Measurements from ENCODE around the gene CADM2. TPM values are rescaled to one million over a fixed set of nuclear protein-coding genes. Genes with fewer than 3 reads are reported as not detected.

The CADM2 gene
- total RNA-seq, 4 donors from 2014 or later, result 9.6 to 16.2 (median 11.5) TPM

DNA sequence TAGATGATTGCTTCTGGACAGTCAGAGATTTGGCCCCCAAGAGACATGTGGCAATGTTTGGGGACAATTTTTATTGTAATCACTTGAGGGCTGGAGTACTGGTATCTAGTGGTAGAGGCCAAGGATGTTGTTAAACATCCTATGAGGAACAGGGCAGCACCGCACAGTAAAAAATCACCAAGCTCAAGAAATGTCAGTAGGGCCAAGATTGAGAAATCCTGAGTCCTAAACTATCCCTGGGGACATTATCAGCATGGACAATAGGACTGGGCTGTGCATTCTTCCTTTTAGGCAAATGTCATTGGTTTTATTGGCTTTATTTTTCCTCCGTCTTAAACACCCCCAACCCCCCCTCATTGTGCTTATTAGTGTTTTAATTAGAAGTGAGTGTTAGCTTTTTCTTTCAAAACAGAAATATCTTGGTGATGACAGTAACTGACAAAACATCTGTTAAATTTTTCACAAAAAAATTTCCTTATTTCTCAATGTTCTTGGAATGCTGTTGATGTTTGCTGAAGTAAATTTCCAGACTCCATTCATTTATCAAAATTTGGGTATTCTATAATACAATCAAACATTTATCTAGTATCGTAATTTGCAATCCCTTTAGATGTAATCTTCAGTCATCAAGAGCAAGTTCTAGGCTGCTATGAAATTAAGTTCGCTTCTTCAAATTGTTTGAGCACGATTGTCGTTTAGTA, 1087.8 kb downstream of the CADM2 start:
- intact Hi-C loops (cut with DNase I), result no loop called here
- Histone ChIP-seq H3K27me3 (no peaks in the 10 kb centered on the region), H3K4me1 (no peaks in the 10 kb centered on the region), H3K27ac (replicated peaks in 1 of 4) (no peak overlapping the region), H3K36me3 (no peaks in the 10 kb centered on the region), H3K9me3 (peaks cover 0 to 4% (median 0%) of the 10 kb centered on the region in 4 donors), H3K4me3 (no peak overlapping the region)
- DNase-seq (ENCODE audit: extremely low spot score), result no peak
- TF ChIP-seq POLR2A (IDR thresholded peaks at IDR 0.05; ENCODE audit: low read depth) (no peak), EP300 (IDR thresholded peaks at IDR 0.05) (no peak), POLR2AphosphoS5 (IDR thresholded peaks at IDR 0.05) (no peak)
- TF ChIP-seq, protein P1, sequence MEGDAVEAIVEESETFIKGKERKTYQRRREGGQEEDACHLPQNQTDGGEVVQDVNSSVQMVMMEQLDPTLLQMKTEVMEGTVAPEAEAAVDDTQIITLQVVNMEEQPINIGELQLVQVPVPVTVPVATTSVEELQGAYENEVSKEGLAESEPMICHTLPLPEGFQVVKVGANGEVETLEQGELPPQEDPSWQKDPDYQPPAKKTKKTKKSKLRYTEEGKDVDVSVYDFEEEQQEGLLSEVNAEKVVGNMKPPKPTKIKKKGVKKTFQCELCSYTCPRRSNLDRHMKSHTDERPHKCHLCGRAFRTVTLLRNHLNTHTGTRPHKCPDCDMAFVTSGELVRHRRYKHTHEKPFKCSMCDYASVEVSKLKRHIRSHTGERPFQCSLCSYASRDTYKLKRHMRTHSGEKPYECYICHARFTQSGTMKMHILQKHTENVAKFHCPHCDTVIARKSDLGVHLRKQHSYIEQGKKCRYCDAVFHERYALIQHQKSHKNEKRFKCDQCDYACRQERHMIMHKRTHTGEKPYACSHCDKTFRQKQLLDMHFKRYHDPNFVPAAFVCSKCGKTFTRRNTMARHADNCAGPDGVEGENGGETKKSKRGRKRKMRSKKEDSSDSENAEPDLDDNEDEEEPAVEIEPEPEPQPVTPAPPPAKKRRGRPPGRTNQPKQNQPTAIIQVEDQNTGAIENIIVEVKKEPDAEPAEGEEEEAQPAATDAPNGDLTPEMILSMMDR (IDR thresholded peaks at IDR 0.05), result no peak
- WGBS, result 49% methylated on average over 6 of the region's 6 CpGs

GRCh38 chr3:86047161-86047560, 1088.4 kb downstream of the CADM2 start:
- Histone ChIP-seq H3K9me3 (peaks cover 0 to 4% (median 0%) of the 10 kb centered on the region in 4 donors), H3K36me3 (no peaks in the 10 kb centered on the region), H3K4me1 (no peaks in the 10 kb centered on the region), H3K27me3 (no peaks in the 10 kb centered on the region), H3K27ac (replicated peaks in 1 of 4) (no peak overlapping the region), H3K4me3 (no peak overlapping the region)
- DNase-seq (ENCODE audit: extremely low spot score), result no peak
- TF ChIP-seq, protein P1 (IDR thresholded peaks at IDR 0.05), result no peak
- TF ChIP-seq EP300 (IDR thresholded peaks at IDR 0.05) (no peak), POLR2AphosphoS5 (IDR thresholded peaks at IDR 0.05) (no peak), POLR2A (IDR thresholded peaks at IDR 0.05; ENCODE audit: low read depth) (no peak)
- intact Hi-C loops (cut with DNase I), result no loop called here
- WGBS, result 27% methylated on average over 1 of the region's 1 CpG

- intact Hi-C loops (cut with DNase I), result no loop called here
- Histone ChIP-seq H3K36me3 (no peaks in the 10 kb centered on the region), H3K27ac (replicated peaks in 1 of 4) (no peak overlapping the region), H3K27me3 (no peaks in the 10 kb centered on the region), H3K9me3 (no peaks in the 10 kb centered on the region), H3K4me1 (no peaks in the 10 kb centered on the region), H3K4me3 (no peak overlapping the region)
- no peak for TF ChIP-seq POLR2A (IDR thresholded peaks at IDR 0.05; ENCODE audit: low read depth)
- no peak for TF ChIP-seq EP300 (IDR thresholded peaks at IDR 0.05)
- TF ChIP-seq, protein P1 (IDR thresholded peaks at IDR 0.05), result no peak
- no peak for TF ChIP-seq POLR2AphosphoS5 (IDR thresholded peaks at IDR 0.05)
- DNase-seq (ENCODE audit: extremely low spot score), result no peak
- WGBS, result 90% methylated on average over 1 of the region's 1 CpG
Observed at GRCh38 chr3:86051058-86051457, 1092.3 kb downstream of the CADM2 start.

- intact Hi-C loops (cut with DNase I), result no loop called here
- TF ChIP-seq, protein P1 (IDR thresholded peaks at IDR 0.05), result no peak
- TF ChIP-seq EP300 (IDR thresholded peaks at IDR 0.05) (no peak), POLR2A (IDR thresholded peaks at IDR 0.05; ENCODE audit: low read depth) (no peak), POLR2AphosphoS5 (IDR thresholded peaks at IDR 0.05) (no peak)
- 77% methylated on average over 4 of the region's 4 CpGs for WGBS
- H3K4me3 ChIP-seq, result no peak overlapping the region
- no peaks in the 10 kb centered on the region for H3K36me3 ChIP-seq
- H3K4me1 ChIP-seq, result no peaks in the 10 kb centered on the region
- H3K27me3 ChIP-seq, result no peaks in the 10 kb centered on the region
- no peak overlapping the region for H3K27ac ChIP-seq (replicated peaks in 1 of 4)
- DNase-seq (ENCODE audit: extremely low spot score), result no peak
- H3K9me3 ChIP-seq, result no peaks in the 10 kb centered on the region
Observed at GRCh38 chr3:86056032-86056431, 1097.2 kb downstream of the CADM2 start.

DNA sequence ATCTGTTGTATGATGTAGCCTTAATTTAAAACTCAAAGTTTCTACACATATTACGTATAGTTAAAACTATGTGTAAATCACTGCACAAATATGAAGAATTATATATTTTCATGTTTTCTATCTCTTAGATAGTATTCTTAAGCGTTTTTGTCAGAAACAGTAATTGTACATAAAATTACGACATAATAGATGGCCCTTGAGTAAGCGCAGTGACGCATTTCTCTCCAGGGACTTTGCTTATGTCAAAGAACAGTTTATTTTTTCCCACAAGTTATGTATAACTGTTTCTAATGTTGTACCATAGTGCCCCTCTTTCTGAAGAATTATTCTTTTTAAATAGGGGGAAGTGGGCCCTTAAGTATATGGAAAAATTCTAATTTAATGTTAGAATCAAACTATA, 1098.2 kb downstream of the CADM2 start:
- H3K27ac ChIP-seq (replicated peaks in 1 of 4), result no peak overlapping the region
- H3K27me3 ChIP-seq, result no peaks in the 10 kb centered on the region
- no peak for DNase-seq (ENCODE audit: extremely low spot score)
- intact Hi-C loops (cut with DNase I), result no loop called here
- no peak for TF ChIP-seq POLR2AphosphoS5 (IDR thresholded peaks at IDR 0.05)
- TF ChIP-seq EP300 (IDR thresholded peaks at IDR 0.05), result no peak
- H3K9me3 ChIP-seq, result no peaks in the 10 kb centered on the region
- 67% methylated on average over 5 of the region's 5 CpGs for WGBS
- H3K36me3 ChIP-seq, result no peaks in the 10 kb centered on the region
- no peaks in the 10 kb centered on the region for H3K4me1 ChIP-seq
- H3K4me3 ChIP-seq, result no peak overlapping the region
